Spleen (tissue), 11 donors: ENCODE results near the gene ELAVL4. TPM values are rescaled to one million over a fixed set of nuclear protein-coding genes. Genes with fewer than 3 reads are reported as not detected.

ENCODE experiments used
- DNase-seq: peaks from one replicate; pipeline ENCODE4 v3.0.0-alpha.2; 2020
- H3K27ac ChIP-seq, 8 donors: fragments of 200-600 bp; sonication (generic) in 7 of 8; 1 replicate in 4 of 8; 2 replicates in 4 of 8; pipeline versions ENCODE4 v1.5.0 to v1.8.0; 2016 to 2021; ENCODE audit warnings: inconsistent platforms in 4 of 8, mild to moderate bottlenecking in 4 of 8, moderate library complexity in 1 of 8
- H3K27me3 ChIP-seq, 7 donors: fragments of 200-600 bp; sonication (generic) in 6 of 7; replicated peaks in 1 of 7; 1 replicate in 4 of 7; 2 replicates in 3 of 7; pipeline versions ENCODE4 v1.5.0 to v1.8.0; 2016 to 2021; ENCODE audit warnings: inconsistent platforms in 3 of 7, mild to moderate bottlenecking in 1 of 7
- H3K36me3 ChIP-seq, 6 donors: fragments of 200-600 bp; sonication (generic) in 5 of 6; 1 replicate in 4 of 6; 2 replicates in 2 of 6; pipeline versions ENCODE4 v1.5.0 to v1.8.0; 2016 to 2021; ENCODE audit warnings: inconsistent platforms in 2 of 6
- H3K4me1 ChIP-seq, 6 donors: fragments of 200-600 bp; sonication (generic) in 5 of 6; 1 replicate in 3 of 6; 2 replicates in 3 of 6; pipeline versions ENCODE4 v1.5.0 to v1.8.0; 2016 to 2021; ENCODE audit warnings: inconsistent platforms in 3 of 6
- H3K4me3 ChIP-seq, 8 donors: fragments of 200-600 bp; sonication (generic) in 7 of 8; 1 replicate in 4 of 8; 2 replicates in 4 of 8; pipeline versions ENCODE4 v1.5.0 to v1.8.0; 2016 to 2021; ENCODE audit warnings: inconsistent platforms in 4 of 8, mild to moderate bottlenecking in 4 of 8, moderate library complexity in 2 of 8
- H3K9me3 ChIP-seq, 8 donors: fragments of 200-600 bp; sonication (generic) in 7 of 8; 1 replicate in 4 of 8; 2 replicates in 4 of 8; pipeline versions ENCODE4 v1.5.0 to v1.8.0; 2016 to 2021; ENCODE audit warnings: inconsistent platforms in 4 of 8
- CTCF ChIP-seq, 11 experiments: fragments of 200-600 bp in 7 of 11; fragments of 450-650 bp in 4 of 11; sonication (generic) in 4 of 11; IDR thresholded peaks in 8 of 11; conservative IDR thresholded peaks in 3 of 11; 1 replicate in 7 of 11; 2 replicates in 4 of 11; pipeline versions ENCODE4 v1.4.0 to v1.8.0; 2016 to 2021; ENCODE audit warnings: antibody characterized with exemption in 11 of 11, inconsistent platforms in 4 of 11, mild to moderate bottlenecking in 1 of 11
- POLR2A ChIP-seq, 3 donors: fragments of 450-650 bp; IDR thresholded peaks; one replicate each; pipeline ENCODE4 v1.5.1; 2017; ENCODE audit warnings: antibody characterized with exemption in 3 of 3, mild to moderate bottlenecking in 1 of 3
- POLR2AphosphoS5 ChIP-seq, 3 donors: sonication (generic); formaldehyde crosslinking; IDR thresholded peaks; one replicate each; pipeline ENCODE4 v1.5.1; 2017; ENCODE audit warnings: antibody characterized with exemption in 3 of 3
- WGBS, 5 donors: extraction: QIAGEN DNeasy Blood & Tissue Kit in 3 of 5; methylation state at CpG; one replicate each; pipeline versions ENCODE4 v1.1.5 to v1.1.7; 2013 to 2018; 5-methylcytosine and 5-hydroxymethylcytosine counted together
- intact Hi-C: fragments of 100-400 bp; cut with DNase I; formaldehyde crosslinking; loops from one replicate; pipeline ENCODE4 v1.15.0; 2023; ENCODE audit warnings: low total_unique reads
- polyA plus RNA-seq, 3 donors: library from polyadenylated mRNA; stranded (reverse); fragments of 200-250 nt; gene quantifications; one replicate each; pipeline ENCODE4 v1.2.1, GENCODE V29; 2013
- total RNA-seq, 7 donors: library from RNA; depleted of rRNA in 3 of 7; stranded (reverse); fragments of >200 nt in 3 of 7; fragmentation: NEBNext Ultra II Directional in 4 of 7; extraction: Animal tissue kit (Norgen Biotek cat#: 25700) in 4 of 7; gene quantifications; one replicate each; pipeline versions ENCODE4 v1.1.0 to v1.2.1, GENCODE V29; 2016 to 2021
- donor health status: healthy with polysubstance abuse.
- donor health status: DM: no; HTN: no; CAD: no; lungs with moderate emphysema.
- donor health status: DM: no; HTN: no; CAD: no.
- donor health status: Bipolar disorder and iron deficiency.
- donor health status: healthy.
- donor health status: DM: no; HTN: no; CAD: no.
- donor health status: DM: yes; HTN: yes; CAD: no.

The ELAVL4 gene
- total and polyA plus RNA-seq, 10 donors, result 0.07 to 1.0 (median 0.47) TPM; not detected in 6

- H3K4me1 ChIP-seq, result no peaks in the 10 kb centered on the region
- intact Hi-C loops, result no loop called here
- no peak for DNase-seq
- H3K36me3 ChIP-seq, result no peaks in the 10 kb centered on the region
- WGBS, 5 donors, result 78 to 88% (median 79%) methylated on average over 1 of the region's 1 CpG
- H3K27me3 ChIP-seq, result peaks cover 0 to 4% (median 0%) of the 10 kb centered on the region in 7 donors
- H3K9me3 ChIP-seq, result no peaks in the 10 kb centered on the region
- no peak overlapping the region for H3K4me3 ChIP-seq
- no peak for TF ChIP-seq POLR2A (IDR thresholded peaks at IDR 0.05)
- no peak overlapping the region for H3K27ac ChIP-seq
These were observed 31.4 kb downstream of the ELAVL4 start for GRCh38 chr1:50140182-50140447.

- no peaks in the 10 kb centered on the region for H3K27me3 ChIP-seq
- H3K36me3 ChIP-seq, result no peaks in the 10 kb centered on the region
- 67 to 81% (median 75%) methylated on average over 4 of the region's 4 CpGs for WGBS, 5 donors
- intact Hi-C loops, result no loop called here
- H3K27ac ChIP-seq, result no peak overlapping the region
- H3K4me1 ChIP-seq, result no peaks in the 10 kb centered on the region
- H3K9me3 ChIP-seq, result no peaks in the 10 kb centered on the region
- H3K4me3 ChIP-seq, result no peak overlapping the region
- TF ChIP-seq POLR2AphosphoS5 (IDR thresholded peaks at IDR 0.05), result no peak
- TF ChIP-seq CTCF (IDR thresholded peaks at IDR 0.05 in 8 of 11, conservative IDR thresholded peaks at IDR 0.05 in 3 of 11), result no peak
- TF ChIP-seq POLR2A (IDR thresholded peaks at IDR 0.05), result no peak
- no peak for DNase-seq
These were observed 38.6 kb downstream of the ELAVL4 start for GRCh38 chr1:50147191-50147850.

- 83 to 96% (median 90%) methylated on average over 1 of the region's 1 CpG for WGBS, 5 donors
- no peak overlapping the region for H3K4me3 ChIP-seq
- H3K27ac ChIP-seq, result no peak overlapping the region
- H3K27me3 ChIP-seq, result no peaks in the 10 kb centered on the region
- H3K36me3 ChIP-seq, result no peaks in the 10 kb centered on the region
- no peak for TF ChIP-seq POLR2A (IDR thresholded peaks at IDR 0.05)
- no peak for TF ChIP-seq POLR2AphosphoS5 (IDR thresholded peaks at IDR 0.05)
- no peak for TF ChIP-seq CTCF (IDR thresholded peaks at IDR 0.05 in 8 of 11, conservative IDR thresholded peaks at IDR 0.05 in 3 of 11)
- intact Hi-C loops, result no loop called here
- no peaks in the 10 kb centered on the region for H3K4me1 ChIP-seq
- no peak for DNase-seq
- no peaks in the 10 kb centered on the region for H3K9me3 ChIP-seq
These were observed 39.6 kb downstream of the ELAVL4 start for GRCh38 chr1:50148142-50148923.

GRCh38 chr1:50152236-50152635 lies 43.5 kb downstream of the ELAVL4 start:
- Histone ChIP-seq H3K27me3 (no peaks in the 10 kb centered on the region), H3K4me3 (no peak overlapping the region), H3K9me3 (no peaks in the 10 kb centered on the region), H3K27ac (no peak overlapping the region), H3K36me3 (no peaks in the 10 kb centered on the region), H3K4me1 (no peaks in the 10 kb centered on the region)
- intact Hi-C loops, result no loop called here
- WGBS, 5 donors, result 69 to 81% (median 77%) methylated on average over 3 of the region's 3 CpGs
- DNase-seq, result no peak
- TF ChIP-seq CTCF (IDR thresholded peaks at IDR 0.05 in 8 of 11, conservative IDR thresholded peaks at IDR 0.05 in 3 of 11) (no peak), POLR2A (IDR thresholded peaks at IDR 0.05) (no peak), POLR2AphosphoS5 (IDR thresholded peaks at IDR 0.05) (no peak)
